ENCODE measurements around the gene ZNF561.

Gene ZNF561

DNA sequence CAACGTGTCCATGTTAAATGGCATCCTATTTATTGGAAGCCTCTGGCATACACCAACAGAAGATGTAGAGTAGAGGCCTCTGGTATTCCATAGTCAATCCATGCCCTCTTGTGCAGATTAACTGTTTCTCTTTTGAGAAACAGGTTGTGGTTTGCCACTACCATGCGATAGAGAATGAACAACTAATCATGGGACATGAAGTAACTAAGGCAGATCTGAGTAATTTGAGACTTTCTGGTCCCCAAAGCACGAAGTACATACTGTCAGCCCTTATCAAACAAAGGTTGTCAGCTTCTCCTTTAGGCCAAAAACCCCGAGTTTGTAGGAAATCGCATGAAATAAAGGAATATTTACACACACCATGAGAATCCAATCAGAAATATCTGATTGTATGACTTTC lies 40.3 kb downstream of the ZNF561 start:
- Histone ChIP-seq H3K9ac (ENCODE audit: low read length) (no peak overlapping the region), H3K36me3 (ENCODE audit: control insufficient read depth, insufficient read depth, low read length, severe bottlenecking) (peaks cover 13% of the 10 kb centered on the region)
- DNase-seq (ENCODE audit: low read depth), result no peak

GRCh38 chr19:9570255-9570654 lies 50.8 kb downstream of the ZNF561 start:
- Histone ChIP-seq H3K9ac (ENCODE audit: low read length) (no peak overlapping the region), H3K36me3 (ENCODE audit: control insufficient read depth, insufficient read depth, low read length, severe bottlenecking) (peaks cover 60% of the 10 kb centered on the region), H3K27me3 (replicated peaks; ENCODE audit: control insufficient read depth, insufficient read depth, low read length) (no peaks in the 10 kb centered on the region), H3K4me3 (ENCODE audit: low read length) (peak overlapping the region; percentile 29), H3K4me1 (ENCODE audit: control insufficient read depth, insufficient read depth, low read length) (no peaks in the 10 kb centered on the region), H3K9me3 (ENCODE audit: control insufficient read depth, low read length) (peaks cover 92% of the 10 kb centered on the region)
- no peak for DNase-seq (ENCODE audit: low read depth)

More for the DNA sequence above, 40.3 kb downstream of the ZNF561 start:
- Histone ChIP-seq H3K4me3 (ENCODE audit: low read length) (no peak overlapping the region), H3K27me3 (replicated peaks; ENCODE audit: control insufficient read depth, insufficient read depth, low read length) (no peaks in the 10 kb centered on the region), H3K4me1 (ENCODE audit: control insufficient read depth, insufficient read depth, low read length) (no peaks in the 10 kb centered on the region), H3K9me3 (ENCODE audit: control insufficient read depth, low read length) (peaks cover 17% of the 10 kb centered on the region)

- Histone ChIP-seq H3K36me3 (ENCODE audit: control insufficient read depth, insufficient read depth, low read length, severe bottlenecking) (peaks cover 85% of the 10 kb centered on the region), H3K4me1 (ENCODE audit: control insufficient read depth, insufficient read depth, low read length) (no peaks in the 10 kb centered on the region), H3K27me3 (replicated peaks; ENCODE audit: control insufficient read depth, insufficient read depth, low read length) (no peaks in the 10 kb centered on the region), H3K4me3 (ENCODE audit: low read length) (peak overlapping the region; percentile 68), H3K9ac (ENCODE audit: low read length) (no peak overlapping the region), H3K9me3 (ENCODE audit: control insufficient read depth, low read length) (peaks cover 95% of the 10 kb centered on the region)
- no peak for DNase-seq (ENCODE audit: low read depth)
These were observed 54.3 kb downstream of the ZNF561 start for GRCh38 chr19:9566729-9567128.

GRCh38 chr19:9565900-9566705 lies 54.9 kb downstream of the ZNF561 start:
- Histone ChIP-seq H3K36me3 (ENCODE audit: control insufficient read depth, insufficient read depth, low read length, severe bottlenecking) (peaks cover 87% of the 10 kb centered on the region), H3K9me3 (ENCODE audit: control insufficient read depth, low read length) (peaks cover 95% of the 10 kb centered on the region), H3K9ac (ENCODE audit: low read length) (no peak overlapping the region), H3K4me3 (ENCODE audit: low read length) (peak overlapping the region; percentile 68), H3K27me3 (replicated peaks; ENCODE audit: control insufficient read depth, insufficient read depth, low read length) (no peaks in the 10 kb centered on the region), H3K4me1 (ENCODE audit: control insufficient read depth, insufficient read depth, low read length) (no peaks in the 10 kb centered on the region)
- DNase-seq (ENCODE audit: low read depth), result no peak
